T-helper 9 cell (primary cell): ENCODE results near the gene IGDCC3.

Source experiments
- DNase-seq: peaks from one replicate; pipeline ENCODE4 v3.0.0-alpha.2; 2020
- total RNA-seq, 2 donors: gene quantifications; one replicate each; lab custom pipeline; 2026; lab: John Stamatoyannopoulos, UW

IGDCC3 gene
- total RNA-seq: 0 reads per million in 2 donors

DNA sequence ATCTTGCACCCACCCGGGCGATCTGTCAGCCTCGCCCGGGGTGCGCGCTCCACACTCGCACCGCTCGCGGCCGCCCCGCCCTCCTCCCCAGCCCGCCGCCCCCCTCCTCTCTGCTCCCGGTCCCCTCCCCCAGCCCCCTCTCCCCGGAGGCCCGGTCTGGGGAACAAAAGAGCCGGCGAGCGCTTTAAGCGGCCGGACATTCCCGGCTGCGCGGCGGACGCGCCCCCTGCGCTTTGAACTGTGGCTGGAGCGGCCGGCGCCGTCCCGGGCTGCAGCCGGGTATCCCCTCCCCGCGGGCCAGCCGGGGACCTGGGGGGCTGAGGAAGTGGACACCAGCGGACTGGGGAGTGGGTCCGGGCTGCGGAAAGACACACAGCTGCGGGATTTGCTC, at the start of gene IGDCC3:
TSS of gene IGDCC3 (minus strand) at position 27 of the 391 bp plus-strand sequence. CDS start 214 bp downstream, outside the sequence.
- no peak for DNase-seq

DNA sequence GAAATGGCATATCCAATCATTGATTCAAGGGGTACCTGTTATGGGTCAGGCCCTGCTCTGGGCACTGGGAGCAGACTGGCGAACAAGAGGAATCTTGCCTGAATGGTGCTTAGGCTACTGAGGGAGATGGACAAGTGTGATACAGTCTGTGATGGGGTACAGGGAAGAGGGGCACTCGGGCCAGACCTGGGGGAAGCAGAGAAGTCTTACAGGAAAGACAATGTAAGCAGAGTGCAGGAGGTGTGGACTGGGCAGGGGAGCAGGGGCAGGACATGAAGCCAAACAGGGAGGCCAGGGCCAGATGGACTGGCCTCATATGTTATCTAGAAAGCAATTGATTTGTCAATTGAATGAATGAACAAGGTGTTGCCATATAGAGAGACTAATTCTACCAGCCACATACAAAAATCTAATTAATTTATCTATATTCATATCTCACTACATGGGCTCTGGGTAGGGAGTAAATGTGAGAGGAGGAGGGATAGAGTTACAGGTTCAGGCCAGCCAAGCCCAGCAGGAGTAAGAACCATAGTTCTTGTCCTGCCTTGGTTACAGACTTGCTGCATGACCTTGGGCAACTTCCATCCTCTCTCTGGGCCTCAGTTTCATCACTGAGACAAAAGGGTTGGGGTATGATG, 48.5 kb upstream of the IGDCC3 start:
- no peak for DNase-seq

DNA sequence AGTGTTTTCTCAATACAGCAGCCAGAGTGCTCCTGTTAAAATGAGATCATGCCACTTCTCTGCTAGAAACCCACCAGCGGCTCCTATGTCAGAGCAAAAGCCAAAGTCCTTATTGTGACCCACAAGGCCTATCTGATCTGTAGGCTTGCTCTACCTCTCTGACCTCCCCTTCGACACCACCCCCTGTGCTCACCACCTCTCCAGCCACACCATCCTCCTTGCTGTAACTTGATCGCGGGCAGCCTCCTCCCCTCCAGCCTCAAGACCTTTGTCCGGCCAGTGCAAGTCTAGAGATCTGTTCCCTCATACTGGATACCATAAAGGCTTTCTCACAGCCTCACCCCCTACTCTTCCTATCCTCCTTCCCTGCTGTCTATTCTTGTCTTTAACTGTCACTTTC, 46.9 kb upstream of the IGDCC3 start:
- DNase-seq: no peak

DNA sequence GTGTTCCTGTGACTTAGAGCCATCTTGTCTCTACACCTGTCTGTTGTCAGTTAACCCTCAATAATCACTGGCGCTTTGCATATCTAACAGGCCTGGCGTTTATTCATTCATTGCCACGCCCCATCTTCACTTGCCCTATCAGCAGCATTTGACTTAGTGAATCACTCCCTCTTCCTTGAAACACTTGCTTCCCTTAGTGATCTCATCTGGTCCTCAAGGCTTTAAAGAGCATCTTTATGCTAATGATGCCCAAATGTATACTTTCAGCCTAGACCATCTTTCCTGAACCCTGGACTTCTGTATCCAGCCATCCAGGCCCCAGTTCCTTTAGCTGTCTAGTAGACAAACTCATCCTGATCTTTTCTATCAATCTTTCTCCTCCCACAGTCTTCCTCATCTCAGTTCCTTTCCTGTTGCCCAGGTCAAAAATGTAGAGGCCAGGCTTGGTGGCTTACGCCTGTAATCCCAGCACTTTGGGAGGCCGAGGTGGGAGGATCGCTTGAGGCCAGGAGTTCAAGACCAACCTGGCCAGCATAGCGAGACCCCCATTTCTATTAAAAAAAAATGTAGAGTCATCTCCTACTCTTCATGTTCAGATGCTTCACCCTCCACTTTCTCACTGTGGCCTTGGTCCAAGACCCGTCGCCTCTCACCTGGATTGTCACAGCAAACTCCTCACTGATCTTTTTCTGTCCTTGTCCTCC, 46.3 kb upstream of the IGDCC3 start:
- no peak for DNase-seq

DNA sequence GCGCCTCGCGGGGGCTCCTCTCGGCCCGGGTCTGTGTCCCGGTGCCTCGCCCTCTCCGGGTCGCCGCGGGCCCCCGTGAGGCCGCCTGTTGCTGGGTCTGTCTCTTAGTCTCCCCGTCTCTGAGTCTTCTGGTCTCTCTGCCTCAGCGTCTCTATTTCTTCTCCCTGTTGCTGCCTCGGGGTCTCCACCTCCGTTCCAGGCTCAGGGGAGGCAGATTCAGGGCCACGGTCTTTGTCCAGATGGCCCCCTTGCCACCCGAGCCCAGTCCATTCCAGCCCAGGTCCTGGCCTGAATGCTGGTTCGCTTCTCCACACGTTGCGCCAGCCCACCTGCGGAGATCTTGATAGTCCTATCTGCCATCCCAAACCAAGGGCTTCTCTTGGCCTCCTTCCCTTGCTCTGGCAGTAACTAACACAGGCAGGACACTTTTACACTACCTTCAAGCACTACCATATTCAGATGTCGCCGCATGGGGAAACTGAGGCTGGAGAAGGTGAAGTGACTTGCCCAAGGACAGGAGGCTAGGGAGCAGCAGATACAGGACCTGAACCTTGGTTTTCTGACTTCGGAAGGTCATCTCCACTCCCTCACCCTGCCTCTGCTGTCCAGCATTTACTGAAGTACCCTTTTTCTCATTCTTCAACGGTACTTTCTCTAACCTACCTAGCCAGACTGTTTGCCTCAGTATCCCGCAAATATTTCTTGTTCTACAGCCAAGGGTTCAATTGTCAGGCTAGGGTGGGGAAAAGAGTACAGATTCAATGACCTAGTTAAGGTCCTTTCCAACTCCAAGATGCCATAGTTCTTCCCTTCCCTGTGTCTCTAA, 45.6 kb upstream of the IGDCC3 start:
- no peak for DNase-seq

DNA sequence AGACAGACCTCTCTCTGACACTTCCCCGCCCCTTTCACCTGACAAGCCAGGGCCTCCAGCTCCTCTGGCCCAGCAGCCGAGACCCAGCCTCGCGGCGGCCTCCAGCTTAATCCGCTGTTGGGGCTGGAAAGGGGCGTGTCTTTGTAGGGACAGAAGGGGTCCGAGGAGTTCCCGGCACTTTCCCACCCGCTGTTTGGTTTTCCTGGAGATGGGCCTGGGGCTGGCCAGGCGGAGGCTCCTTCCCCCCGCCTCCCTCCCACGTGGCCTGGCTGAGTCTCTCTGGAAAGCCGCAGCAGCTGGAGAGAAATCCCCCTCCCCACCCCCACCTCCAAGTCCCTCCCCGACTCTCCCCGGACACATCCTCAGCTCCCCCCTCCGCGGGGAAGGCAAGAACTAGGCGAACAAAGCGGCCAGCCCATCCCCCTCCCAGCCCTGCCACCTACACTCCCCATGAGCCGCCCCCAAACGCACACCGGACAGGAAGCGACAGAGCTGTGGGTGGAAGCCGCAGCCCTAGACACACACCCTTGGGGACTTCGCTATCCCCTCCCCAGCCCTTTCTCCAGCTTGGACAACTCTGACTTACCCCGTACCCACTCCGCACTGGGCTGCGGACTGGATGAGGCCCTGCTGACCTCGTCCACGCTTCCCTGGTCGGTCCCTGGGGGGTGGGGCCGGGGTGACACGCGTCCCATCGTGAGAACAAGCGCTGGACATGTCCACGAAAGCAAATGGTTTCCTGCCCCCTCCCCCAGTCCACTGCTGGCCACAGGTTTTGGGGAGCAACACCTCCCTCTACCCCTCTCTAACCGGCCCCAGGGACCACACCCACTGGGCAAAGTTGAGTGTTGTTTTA, 43.8 kb upstream of the IGDCC3 start:
- DNase-seq: no peak

DNA sequence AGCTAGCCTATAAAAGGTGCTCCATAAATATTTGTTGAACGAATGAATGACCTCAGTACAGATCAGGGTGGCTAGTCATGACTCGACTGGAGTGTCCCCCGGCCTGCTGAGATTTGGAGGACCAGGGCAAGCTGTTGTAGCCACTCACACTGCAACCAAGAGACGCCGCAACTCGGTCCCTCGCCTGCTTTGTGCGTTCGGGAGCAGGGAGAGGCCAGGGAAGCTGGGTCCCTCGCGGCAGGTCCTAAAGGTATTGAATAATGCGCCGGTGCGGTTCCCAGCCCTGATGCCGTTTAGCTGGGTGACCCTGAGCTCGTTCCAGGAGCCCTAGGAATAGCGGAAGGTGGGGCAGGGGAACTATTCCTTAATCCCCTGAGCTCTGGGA, 43.2 kb upstream of the IGDCC3 start:
- no peak for DNase-seq

DNA sequence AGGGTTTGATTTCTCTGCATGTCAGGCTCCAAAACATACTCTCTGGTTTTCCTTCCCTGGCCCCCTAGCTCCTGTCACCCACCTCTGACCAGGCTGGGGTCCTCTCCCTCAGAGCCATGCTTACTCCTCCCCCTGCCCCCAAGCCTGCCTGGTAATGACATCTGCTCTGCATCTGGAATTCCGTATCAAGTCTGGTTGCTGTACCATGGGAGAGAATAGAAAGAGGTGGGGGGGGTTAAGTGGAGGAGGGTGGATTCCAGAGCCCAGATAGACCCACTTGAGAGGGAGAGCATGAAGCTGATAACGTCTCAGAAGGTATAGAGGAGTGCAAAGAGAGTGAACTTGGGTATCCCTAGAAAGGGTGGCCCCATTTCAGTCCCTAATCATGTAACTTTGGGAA, 40.8 kb upstream of the IGDCC3 start:
- no peak for DNase-seq

DNA sequence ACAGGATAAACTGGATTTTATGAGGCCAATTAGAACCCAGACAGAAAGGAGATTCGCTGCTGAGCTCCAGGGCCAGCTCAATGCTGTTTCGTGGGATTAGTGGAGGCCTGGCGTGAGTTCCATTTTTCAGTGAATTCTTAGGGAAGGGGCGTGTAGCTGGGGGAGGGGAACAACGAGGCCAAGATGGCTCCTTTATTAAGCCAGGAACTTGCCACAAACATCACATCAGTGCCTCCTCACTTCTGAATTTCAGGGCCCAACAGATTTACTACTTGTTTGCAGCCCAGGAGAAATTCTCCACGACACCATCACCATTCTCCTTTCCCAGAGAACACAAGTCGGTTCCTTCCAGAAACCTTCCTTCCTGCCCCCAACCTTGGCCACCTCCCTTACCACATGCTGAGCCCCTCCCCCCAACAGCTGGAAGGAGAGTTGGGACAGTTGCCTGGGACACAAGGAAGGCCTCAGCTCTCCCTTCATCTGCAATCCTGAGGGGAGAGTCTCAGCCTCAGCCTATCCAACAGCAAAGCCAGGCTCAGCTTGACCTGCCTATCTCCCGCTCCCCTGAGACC, 39.1 kb upstream of the IGDCC3 start:
- no peak for DNase-seq

DNA sequence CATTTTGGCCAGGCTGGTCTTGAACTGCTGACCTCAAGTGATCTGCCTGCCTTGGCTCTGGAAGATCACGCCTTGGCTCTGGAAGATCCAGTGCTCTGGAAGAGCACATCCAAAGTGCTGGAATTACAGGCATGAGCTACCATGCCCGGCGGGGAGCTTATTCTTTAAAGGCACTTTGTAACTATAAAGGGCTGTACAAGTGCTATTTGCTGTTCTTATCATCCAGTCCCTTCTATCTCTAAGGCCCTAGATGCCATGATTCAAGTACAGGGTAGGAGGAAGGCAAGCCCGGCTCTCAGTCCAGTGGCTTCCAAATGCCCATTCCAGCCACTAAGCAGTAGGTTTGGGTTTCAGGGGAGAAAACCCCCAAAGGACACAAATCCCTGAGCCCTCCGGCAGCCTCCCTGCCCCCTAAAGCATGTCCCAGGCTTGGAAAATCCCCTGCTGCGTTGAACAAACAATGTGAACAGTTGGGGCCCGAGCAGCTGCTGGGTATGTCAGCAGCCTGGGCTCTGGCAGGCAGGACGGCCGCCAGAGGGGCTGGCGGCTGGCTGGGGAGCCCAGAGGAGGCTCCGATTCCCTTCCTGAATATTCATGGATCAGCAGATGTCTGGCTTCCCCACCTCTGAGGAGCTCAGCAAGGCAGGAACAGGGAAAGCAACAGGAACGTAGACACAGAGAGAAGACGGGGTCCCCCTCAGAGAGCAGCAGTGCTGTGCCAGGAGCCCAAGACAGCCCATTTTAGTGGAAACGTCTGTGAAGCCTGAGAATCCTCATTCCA, 37.2 kb upstream of the IGDCC3 start:
- DNase-seq: no peak

DNA sequence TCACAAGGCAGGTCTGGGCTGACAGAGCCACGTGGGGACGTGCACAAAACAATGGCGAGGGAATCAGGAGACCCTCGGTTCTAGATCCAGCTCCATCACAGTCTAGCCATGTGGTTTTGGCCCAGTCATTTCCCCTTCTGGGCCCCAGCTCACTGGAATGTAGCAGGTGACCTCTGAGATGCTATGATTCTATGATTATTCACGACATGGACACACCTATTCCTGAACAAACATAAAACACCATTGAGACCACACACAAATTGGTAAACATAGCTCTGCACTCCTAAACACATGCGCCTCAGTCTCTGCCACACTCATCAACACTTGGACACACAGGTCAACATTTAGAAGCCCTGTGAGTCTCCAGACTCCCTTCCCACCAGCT, 36.0 kb upstream of the IGDCC3 start:
- no peak for DNase-seq

DNA sequence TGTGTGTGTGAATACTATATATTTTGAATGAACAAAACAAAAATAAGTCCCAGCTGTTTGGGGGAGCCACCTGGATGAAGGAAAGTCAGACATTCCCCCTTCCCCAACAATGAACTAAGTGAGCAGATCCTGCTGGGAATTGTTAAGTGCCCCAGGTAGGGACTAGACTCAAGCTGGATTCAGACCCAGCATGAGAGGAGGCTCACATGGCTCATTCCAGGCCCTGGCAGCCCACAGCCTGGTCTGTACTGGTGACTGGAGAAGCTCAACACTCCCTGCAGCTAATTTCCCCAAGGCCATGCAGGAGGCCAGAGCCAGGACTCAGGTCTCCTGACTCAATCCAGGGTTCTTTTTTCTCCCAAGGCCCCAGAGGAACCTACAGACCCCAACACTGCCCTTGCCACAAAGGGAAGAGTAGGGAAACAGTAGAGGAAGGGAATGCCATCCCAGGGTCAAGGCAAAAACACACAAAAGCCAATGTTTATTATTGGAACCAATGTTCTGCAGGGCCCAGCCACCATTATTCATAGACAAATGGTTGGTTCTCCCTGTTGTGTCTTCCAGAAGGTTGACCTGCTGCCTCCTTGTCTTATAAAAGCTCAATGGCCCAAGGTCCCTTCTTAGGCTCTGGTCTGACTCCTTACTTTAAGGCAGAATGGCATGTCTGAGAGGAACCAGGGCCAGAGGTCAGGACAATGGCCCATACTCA, 35.4 kb upstream of the IGDCC3 start:
- DNase-seq: no peak

DNA sequence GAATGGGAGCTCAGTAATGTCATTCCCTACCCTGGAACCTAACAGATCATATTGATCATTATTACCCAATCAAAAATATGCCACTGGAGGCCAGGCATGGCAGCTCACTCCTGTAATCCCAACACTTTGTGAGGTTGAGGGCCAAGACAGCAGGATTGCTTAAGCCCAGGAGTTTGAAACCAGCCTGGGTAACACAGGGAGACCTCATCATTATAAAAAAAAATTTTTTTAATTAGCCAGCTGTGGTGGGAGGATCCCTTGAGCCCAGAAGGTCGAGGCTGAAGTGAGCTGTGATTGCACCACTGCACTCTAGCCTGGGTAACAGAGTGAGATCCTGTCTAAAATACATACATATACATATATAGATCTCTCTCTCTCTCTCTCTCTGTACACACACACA, 34.8 kb upstream of the IGDCC3 start:
- no peak for DNase-seq

DNA sequence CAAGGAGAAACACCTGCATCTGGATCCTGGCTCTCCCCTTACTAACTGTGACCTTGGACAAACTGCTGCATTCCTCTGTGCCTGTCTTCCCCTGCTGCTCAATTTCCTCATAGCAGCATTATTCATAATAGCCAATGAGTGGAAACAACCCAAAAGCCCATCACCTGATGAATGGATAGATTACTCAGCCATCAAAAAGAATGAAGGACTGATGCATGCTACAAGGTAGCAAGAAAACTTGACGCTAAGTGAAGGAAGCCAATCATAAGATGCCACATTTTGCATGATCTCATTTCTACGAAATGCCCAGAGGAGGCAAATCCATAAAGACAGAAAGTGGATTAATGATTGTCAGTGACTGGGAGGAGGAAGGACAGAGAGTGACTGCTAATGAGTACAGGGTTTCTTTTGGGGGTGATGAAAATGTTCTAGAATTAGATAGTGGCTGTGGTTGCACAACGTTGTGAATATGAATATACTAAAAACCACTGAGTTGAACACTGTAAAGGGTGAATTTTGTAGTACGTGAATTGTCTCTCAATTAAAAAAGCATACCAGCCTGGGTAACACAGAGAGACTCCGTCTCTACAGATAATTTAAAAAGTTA, 33.8 kb upstream of the IGDCC3 start:
- DNase-seq: no peak

DNA sequence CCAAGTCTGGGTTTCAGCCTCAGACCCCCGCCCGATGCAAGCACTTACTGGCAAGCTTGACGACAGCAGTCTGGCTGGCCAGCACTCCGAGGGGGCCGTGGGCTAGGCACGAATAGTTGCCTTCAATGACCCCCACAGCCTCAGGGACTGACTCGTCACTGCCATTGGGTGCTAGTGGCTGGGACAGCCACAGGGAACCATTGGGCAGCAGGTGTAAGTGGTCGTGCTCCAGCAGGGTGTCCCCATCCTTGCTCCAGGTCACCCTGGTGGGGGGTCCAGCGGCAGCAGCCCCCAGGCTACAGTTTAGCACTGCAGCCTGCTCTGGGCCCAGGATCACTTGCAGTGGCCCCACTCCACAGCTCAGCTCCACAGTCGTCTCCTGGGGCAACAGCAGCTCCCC, 33.2 kb upstream of the IGDCC3 start:
- no peak for DNase-seq

DNA sequence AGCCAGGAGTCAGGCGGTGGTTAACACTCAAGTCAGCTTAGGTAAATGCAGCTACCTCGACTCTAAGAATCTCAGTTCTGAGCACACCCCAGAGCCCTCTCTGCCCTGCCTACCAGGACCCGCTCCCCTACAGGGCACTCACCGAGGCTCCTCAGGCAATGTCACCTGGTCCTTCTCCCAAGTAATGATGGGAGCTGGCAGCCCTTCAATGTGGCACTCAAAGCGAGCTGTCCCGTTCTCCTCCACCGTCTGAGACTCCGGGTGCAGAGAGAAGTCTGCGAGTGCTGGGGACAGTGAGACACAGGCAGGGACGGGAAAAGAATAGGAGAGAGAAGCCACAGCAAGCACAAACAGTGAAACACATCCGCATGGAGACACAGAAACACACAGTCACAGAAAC, 32.2 kb upstream of the IGDCC3 start:
- DNase-seq: no peak

DNA sequence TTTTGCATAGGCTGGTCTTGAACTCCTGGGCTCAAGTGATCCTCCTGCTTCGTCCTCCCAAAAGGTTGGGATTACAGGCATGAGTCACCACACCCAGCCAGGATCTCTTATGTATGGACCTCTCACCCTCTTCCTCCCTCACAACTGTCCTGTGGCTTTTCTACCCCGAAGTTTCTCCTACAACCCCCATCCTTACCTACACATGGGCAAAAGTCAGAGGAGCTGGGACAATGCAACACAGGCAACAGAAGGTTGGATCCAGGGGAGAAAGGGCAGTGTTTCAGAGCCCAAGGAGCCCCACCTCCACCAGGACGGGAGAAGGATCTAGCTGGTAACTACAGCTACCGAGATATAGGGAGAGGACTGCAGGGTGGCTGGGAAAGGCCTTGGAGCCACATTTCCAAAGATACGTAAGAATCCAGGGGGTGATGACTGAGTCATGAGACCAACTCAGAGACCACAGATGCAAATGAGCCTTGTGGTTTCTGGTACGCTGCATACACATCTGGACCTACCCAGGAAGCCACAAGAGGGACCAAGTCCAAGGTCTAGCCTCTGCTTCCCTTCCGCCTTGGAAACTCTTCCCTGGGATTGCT, 31.3 kb upstream of the IGDCC3 start:
- no peak for DNase-seq

DNA sequence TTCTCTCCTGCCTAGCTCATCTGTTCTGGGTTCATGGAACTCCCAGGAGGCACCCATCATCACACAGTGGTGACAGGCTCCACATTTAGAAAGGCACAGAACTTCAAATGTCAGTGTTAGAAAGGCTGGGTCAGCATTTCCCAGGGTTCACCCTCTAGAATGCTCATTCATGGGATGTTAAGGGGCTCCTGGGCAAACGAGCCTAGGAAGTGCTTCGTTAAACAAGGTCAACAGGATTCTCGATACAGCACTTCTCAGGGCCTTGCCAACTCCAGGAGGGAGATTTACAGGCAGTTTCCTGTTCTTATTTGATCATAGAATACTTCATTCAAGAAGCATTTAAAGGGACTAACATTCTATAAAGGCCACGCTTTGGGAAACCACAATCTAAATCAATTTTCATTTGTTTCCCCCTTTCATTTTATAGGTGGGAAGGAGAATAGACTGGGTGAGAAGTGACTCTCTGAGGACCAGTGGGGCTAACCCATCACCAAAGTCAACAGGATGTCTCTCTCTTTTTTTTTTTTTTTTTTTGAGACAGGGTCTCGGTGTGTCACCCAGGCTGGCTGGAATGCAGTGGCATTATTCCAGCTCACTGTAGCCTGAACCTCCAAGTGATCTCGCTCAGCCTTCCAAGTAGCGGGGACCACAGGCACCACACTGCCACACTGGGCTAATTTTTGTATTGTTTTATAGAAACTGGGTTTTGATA, 30.7 kb upstream of the IGDCC3 start:
- no peak for DNase-seq

DNA sequence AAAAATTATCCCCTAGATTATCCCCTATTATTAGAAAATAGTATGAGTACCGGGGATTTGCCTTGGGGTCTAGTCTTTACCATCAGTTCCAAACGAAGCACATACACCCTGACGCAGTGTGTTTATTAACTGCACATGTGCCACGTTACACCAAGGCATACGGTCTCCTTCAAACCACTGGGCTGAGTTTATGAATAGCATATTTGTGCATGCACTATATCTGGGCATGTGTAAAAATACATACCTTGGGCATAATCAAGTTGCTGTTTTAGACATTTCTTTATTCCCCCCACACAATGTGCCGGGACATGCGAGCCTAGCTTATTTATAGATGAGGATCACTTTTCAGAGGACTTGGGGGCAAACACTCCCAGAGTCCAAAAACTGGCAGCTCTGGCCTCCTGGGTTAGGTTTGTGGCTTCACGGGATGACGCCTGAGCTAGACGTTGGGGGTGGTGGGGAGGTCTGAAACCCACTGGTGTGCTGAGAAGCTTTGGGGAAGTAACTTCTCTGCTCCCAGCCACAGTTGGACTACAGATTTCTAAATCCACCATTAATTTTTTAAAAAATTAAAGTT, 28.7 kb upstream of the IGDCC3 start:
- DNase-seq: no peak
